Prostate gland (tissue), 2 donors: ENCODE data around the gene EOLA1.

Experiments used
- CTCF ChIP-seq, 4 experiments: fragments of 200-600 bp in 2 of 4; fragments of 450-650 bp in 2 of 4; sonication (generic) in 2 of 4; IDR thresholded peaks; 1 replicate in 3 of 4; 2 replicates in 1 of 4; pipeline ENCODE4 v1.5.1; 2016 to 2019; ENCODE audit warnings: antibody characterized with exemption in 4 of 4, mild to moderate bottlenecking in 2 of 4, moderate library complexity in 2 of 4
- POLR2A ChIP-seq: fragments of 450-650 bp; IDR thresholded peaks from one replicate; pipeline ENCODE4 v1.6.1; 2016; ENCODE audit warnings: antibody characterized with exemption, mild to moderate bottlenecking
- POLR2AphosphoS5 ChIP-seq: sonication (generic); formaldehyde crosslinking; IDR thresholded peaks from one replicate; pipeline ENCODE4 v1.6.1; 2017; ENCODE audit warnings: antibody characterized with exemption

- TF ChIP-seq CTCF (IDR thresholded peaks at IDR 0.05) (no peak), POLR2A (no peak), POLR2AphosphoS5 (no peak)
These were observed 41.0 kb upstream of the EOLA1 start for GRCh38 chrX:149499766-149500165.
